Measurements from ENCODE around the gene DDX50. TPM values are rescaled to one million over a fixed set of nuclear protein-coding genes. Genes with fewer than 3 reads are reported as not detected.
"Not testable (repeated sequence)": the region's sequence is repeated elsewhere in the genome, so short reads cannot be mapped to it uniquely, and the experiment has no call there.

DDX50 gene
- total RNA-seq, 1 experiment from 2014 or later: 46.9 TPM

DNA sequence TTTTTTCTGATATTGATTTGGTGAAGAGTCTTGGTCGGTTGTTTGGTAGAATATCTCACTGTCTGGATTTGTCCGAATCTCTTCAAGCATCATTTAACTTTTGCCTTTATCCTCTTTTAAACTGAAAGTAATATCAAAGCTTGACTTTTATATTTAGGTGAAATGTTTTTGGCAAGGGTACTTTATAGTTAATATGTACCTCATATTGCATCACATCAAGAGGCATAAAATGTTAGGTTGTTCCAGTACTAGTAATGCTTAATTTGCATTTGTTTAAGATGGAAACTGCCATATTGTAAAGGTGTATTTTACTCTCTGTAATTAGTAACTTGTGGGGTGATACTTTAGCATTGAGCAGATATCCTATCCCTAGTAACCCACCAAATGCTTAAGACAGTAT lies 37.8 kb downstream of the DDX50 start:
- Histone ChIP-seq H3K36me3 (ENCODE audit: control insufficient read depth, insufficient read depth, low read length) (peaks cover 27% of the 10 kb centered on the region), H3K27ac (ENCODE audit: low read length) (no peak overlapping the region), H3K4me1 (ENCODE audit: control insufficient read depth, insufficient read depth, low read length) (no peaks in the 10 kb centered on the region), H3K4me3 (ENCODE audit: low read depth in 2 of 2, low read length in 2 of 2) (no peak overlapping the region), H3K27me3 (ENCODE audit: control insufficient read depth, insufficient read depth, low read length) (no peaks in the 10 kb centered on the region), H3K9me3 (ENCODE audit: control insufficient read depth, insufficient read depth, low read depth, low read length) (no peaks in the 10 kb centered on the region)
- DNase-seq (ENCODE audit: low read depth, low spot score) (no peak), ATAC-seq (no peak)
- in situ Hi-C loops (cut with HindIII; ENCODE audit: low pct_unique_long_range_greater_than_20kb, low sequenced_read_pairs) (no loop called here), intact Hi-C loops (cut with micrococcal nuclease; ENCODE audit: unreplicated experiment) (no loop called here)
- ChIA-PET POLR2A (no interaction called here), CTCF (no interaction called here)
- no TSS peak for BruUV-seq (replicated peaks)
- TF ChIP-seq, protein P1, sequence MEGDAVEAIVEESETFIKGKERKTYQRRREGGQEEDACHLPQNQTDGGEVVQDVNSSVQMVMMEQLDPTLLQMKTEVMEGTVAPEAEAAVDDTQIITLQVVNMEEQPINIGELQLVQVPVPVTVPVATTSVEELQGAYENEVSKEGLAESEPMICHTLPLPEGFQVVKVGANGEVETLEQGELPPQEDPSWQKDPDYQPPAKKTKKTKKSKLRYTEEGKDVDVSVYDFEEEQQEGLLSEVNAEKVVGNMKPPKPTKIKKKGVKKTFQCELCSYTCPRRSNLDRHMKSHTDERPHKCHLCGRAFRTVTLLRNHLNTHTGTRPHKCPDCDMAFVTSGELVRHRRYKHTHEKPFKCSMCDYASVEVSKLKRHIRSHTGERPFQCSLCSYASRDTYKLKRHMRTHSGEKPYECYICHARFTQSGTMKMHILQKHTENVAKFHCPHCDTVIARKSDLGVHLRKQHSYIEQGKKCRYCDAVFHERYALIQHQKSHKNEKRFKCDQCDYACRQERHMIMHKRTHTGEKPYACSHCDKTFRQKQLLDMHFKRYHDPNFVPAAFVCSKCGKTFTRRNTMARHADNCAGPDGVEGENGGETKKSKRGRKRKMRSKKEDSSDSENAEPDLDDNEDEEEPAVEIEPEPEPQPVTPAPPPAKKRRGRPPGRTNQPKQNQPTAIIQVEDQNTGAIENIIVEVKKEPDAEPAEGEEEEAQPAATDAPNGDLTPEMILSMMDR (IDR thresholded peaks at IDR 0.05): no peak
- TF ChIP-seq SIN3A (IDR thresholded peaks at IDR 0.05; ENCODE audit: borderline replicate concordance, insufficient read depth, low read depth, low read length) (no peak), TCF7L2 (IDR thresholded peaks at IDR 0.05; ENCODE audit: low read depth, low read length) (no peak), POLR2AphosphoS5 (IDR thresholded peaks at IDR 0.05; ENCODE audit: low read depth, low read length) (no peak)
- TF ChIP-seq, protein P2, sequence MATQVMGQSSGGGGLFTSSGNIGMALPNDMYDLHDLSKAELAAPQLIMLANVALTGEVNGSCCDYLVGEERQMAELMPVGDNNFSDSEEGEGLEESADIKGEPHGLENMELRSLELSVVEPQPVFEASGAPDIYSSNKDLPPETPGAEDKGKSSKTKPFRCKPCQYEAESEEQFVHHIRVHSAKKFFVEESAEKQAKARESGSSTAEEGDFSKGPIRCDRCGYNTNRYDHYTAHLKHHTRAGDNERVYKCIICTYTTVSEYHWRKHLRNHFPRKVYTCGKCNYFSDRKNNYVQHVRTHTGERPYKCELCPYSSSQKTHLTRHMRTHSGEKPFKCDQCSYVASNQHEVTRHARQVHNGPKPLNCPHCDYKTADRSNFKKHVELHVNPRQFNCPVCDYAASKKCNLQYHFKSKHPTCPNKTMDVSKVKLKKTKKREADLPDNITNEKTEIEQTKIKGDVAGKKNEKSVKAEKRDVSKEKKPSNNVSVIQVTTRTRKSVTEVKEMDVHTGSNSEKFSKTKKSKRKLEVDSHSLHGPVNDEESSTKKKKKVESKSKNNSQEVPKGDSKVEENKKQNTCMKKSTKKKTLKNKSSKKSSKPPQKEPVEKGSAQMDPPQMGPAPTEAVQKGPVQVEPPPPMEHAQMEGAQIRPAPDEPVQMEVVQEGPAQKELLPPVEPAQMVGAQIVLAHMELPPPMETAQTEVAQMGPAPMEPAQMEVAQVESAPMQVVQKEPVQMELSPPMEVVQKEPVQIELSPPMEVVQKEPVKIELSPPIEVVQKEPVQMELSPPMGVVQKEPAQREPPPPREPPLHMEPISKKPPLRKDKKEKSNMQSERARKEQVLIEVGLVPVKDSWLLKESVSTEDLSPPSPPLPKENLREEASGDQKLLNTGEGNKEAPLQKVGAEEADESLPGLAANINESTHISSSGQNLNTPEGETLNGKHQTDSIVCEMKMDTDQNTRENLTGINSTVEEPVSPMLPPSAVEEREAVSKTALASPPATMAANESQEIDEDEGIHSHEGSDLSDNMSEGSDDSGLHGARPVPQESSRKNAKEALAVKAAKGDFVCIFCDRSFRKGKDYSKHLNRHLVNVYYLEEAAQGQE (IDR thresholded peaks at IDR 0.05; ENCODE audit: insufficient read depth in 1 of 2, low read depth in 2 of 2, low read length in 1 of 2): no peak

DNA sequence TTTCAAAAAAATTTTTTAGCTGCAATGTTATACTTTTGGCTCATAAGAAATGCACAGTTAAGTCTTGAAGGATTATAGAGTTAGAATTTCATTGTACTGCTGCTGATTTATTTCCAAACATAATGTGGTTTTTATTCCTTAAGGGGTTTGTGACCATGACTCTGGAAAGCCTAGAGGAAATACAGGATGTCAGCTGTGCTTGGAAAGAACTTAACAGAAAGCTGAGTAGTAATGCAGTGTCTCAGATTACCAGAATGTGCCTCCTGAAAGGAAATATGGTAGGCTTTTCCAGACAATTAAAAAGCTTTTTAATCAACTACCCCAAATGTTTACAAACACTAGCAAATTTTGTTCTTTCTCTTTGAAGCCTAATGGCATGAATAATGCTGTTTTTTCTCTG lies 39.8 kb downstream of the DDX50 start:
- H3K27me3 ChIP-seq (ENCODE audit: control insufficient read depth, insufficient read depth, low read length); BruUV-seq (replicated peaks); H3K4me3 ChIP-seq (ENCODE audit: low read depth in 2 of 2, low read length in 2 of 2); intact Hi-C loops (cut with micrococcal nuclease; ENCODE audit: unreplicated experiment); H3K9me3 ChIP-seq (ENCODE audit: control insufficient read depth, insufficient read depth, low read depth, low read length); DNase-seq (ENCODE audit: low read depth, low spot score); H3K4me1 ChIP-seq (ENCODE audit: control insufficient read depth, insufficient read depth, low read length); H3K27ac ChIP-seq (ENCODE audit: low read length); ATAC-seq; POLR2A ChIA-PET; in situ Hi-C loops (cut with HindIII; ENCODE audit: low pct_unique_long_range_greater_than_20kb, low sequenced_read_pairs): not testable (repeated sequence)
- CTCF ChIA-PET: interaction anchor here (0.6 kb wide), 2 partner anchors 15 to 43 kb away, joined by 3 to 6 read pairs; partner anchors contain the start of gene DDX21
- H3K36me3 ChIP-seq (ENCODE audit: control insufficient read depth, insufficient read depth, low read length): peaks cover 15% of the 10 kb centered on the region

DNA sequence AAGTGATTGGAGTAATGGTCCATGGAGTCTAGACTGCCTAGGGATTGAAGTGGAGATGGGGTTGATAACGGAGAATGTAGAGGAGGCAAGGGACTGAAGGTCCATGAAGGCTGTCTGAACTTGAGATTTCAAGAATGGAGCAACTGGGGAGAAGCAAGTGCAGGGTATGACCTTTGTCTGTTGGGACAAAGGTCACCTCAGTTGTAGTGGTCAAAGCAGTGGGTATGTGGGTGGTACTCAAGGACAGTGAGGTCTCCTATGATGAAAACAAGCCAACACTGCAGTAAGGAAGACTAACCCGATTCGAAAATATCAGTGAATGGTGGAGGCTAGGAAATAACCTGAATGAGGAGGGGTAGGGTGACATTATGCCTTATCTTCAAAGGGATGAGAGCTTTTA lies 49.5 kb downstream of the DDX50 start:
- H3K4me3 ChIP-seq (ENCODE audit: low read depth in 2 of 2, low read length in 2 of 2): no peak overlapping the region
- H3K4me1 ChIP-seq (ENCODE audit: control insufficient read depth, insufficient read depth, low read length): no peaks in the 10 kb centered on the region
- ChIA-PET CTCF (no interaction called here), POLR2A (no interaction called here)
- DNase-seq (ENCODE audit: low read depth, low spot score) (no peak), ATAC-seq (no peak)
- in situ Hi-C loops (cut with HindIII; ENCODE audit: low pct_unique_long_range_greater_than_20kb, low sequenced_read_pairs): no loop called here
- TF ChIP-seq TCF7L2 (IDR thresholded peaks at IDR 0.05; ENCODE audit: low read depth, low read length) (no peak), SIN3A (IDR thresholded peaks at IDR 0.05; ENCODE audit: borderline replicate concordance, insufficient read depth, low read depth, low read length) (no peak), POLR2AphosphoS5 (IDR thresholded peaks at IDR 0.05; ENCODE audit: low read depth, low read length) (no peak; the same call in 1 of the 2 replicates)
- TF ChIP-seq, protein P1 (IDR thresholded peaks at IDR 0.05): no peak
- TF ChIP-seq, protein P2 (IDR thresholded peaks at IDR 0.05; ENCODE audit: insufficient read depth in 1 of 2, low read depth in 2 of 2, low read length in 1 of 2): no peak
- peaks cover 10% of the 10 kb centered on the region for H3K36me3 ChIP-seq (ENCODE audit: control insufficient read depth, insufficient read depth, low read length)
- no peak overlapping the region for H3K27ac ChIP-seq (ENCODE audit: low read length)
- BruUV-seq (replicated peaks): no TSS peak
- no peaks in the 10 kb centered on the region for H3K9me3 ChIP-seq (ENCODE audit: control insufficient read depth, insufficient read depth, low read depth, low read length)
- intact Hi-C loops (cut with micrococcal nuclease; ENCODE audit: unreplicated experiment): no loop called here
- no peaks in the 10 kb centered on the region for H3K27me3 ChIP-seq (ENCODE audit: control insufficient read depth, insufficient read depth, low read length)
